Pancreas (tissue), 10 donors: Measurements from ENCODE around the gene SGTA. TPM values are rescaled to one million over a fixed set of nuclear protein-coding genes. Genes with fewer than 3 reads are reported as not detected.
"Not testable (repeated sequence)": the region's sequence is repeated elsewhere in the genome, so short reads cannot be mapped to it uniquely, and the experiment has no call there.

Experiments
- ATAC-seq, 4 donors: fragments of 200-7000 bp; cut with Tn5 transposase; one replicate each; pipeline versions ENCODE4 v1.8.0 to v1.9.1; 2020; ENCODE audit warnings: mild to moderate bottlenecking in 4 of 4, moderate library complexity in 4 of 4
- DNase-seq, 6 donors: peaks; one replicate each; pipeline ENCODE4 v3.0.0-alpha.2; 2020
- FAIRE-seq: peaks from 2 replicates; lab custom pipeline; 2012; peaks lifted over from hg19 to GRCh38; lab: Jason Lieb, UNC
- H3K27ac ChIP-seq, 4 donors: fragments of 200-600 bp; sonication (generic); 1 replicate in 3 of 4; 2 replicates in 1 of 4; pipeline versions ENCODE4 v1.5.0 to v1.8.0; 2020
- H3K27me3 ChIP-seq, 4 donors: fragments of 200-600 bp; one replicate each; pipeline ENCODE4 v1.8.0; 2021
- H3K36me3 ChIP-seq, 3 donors: fragments of 200-600 bp; sonication (generic) in 1 of 3; one replicate each; pipeline versions ENCODE4 v1.5.0 to v1.8.0; 2020 to 2021
- H3K4me1 ChIP-seq, 3 donors: fragments of 200-600 bp; one replicate each; pipeline ENCODE4 v1.8.0; 2021
- H3K4me3 ChIP-seq, 4 donors: fragments of 200-600 bp; sonication (generic) in 2 of 4; one replicate each; pipeline versions ENCODE4 v1.5.0 to v1.8.0; 2020 to 2021
- H3K9me3 ChIP-seq, 4 donors: fragments of 200-600 bp; one replicate each; pipeline ENCODE4 v1.8.0; 2021
- CTCF ChIP-seq, 4 donors: fragments of 200-600 bp; sonication (generic) in 3 of 4; IDR thresholded peaks; one replicate each; pipeline versions ENCODE4 v1.5.0 to v1.8.0; 2021; ENCODE audit warnings: antibody characterized with exemption in 4 of 4
- WGBS, 2 donors: extraction: QIAGEN DNeasy Blood & Tissue Kit; methylation state at CpG; one replicate each; pipeline ENCODE4 v1.1.7; 2013; 5-methylcytosine and 5-hydroxymethylcytosine counted together
- intact Hi-C, 3 donors: fragments of 100-400 bp; cut with DNase I; formaldehyde crosslinking; loops; one replicate each; pipeline versions ENCODE4 v1.11.1 to v1.14.2; 2022
- polyA plus RNA-seq, 2 donors: library from polyadenylated mRNA; stranded (reverse); fragments of 200-250 nt; gene quantifications; one replicate each; pipeline ENCODE4 v1.2.3, GENCODE V29; 2013
- total RNA-seq, 6 donors: library from RNA; stranded (reverse); fragmentation: NEBNext Ultra II Directional in 4 of 6; extraction: Animal tissue kit (Norgen Biotek cat#: 25700) in 4 of 6; gene quantifications; one replicate each; pipeline versions ENCODE4 v1.2.1 to v1.2.4, GENCODE V29; 2021 to 2023
- donor health status: healthy with polysubstance abuse.
- donor health status: DM: no; HTN: no; CAD: no; lungs with moderate emphysema.
- donor health status: DM: no; HTN: no; CAD: no.
- donor health status: control.
- donor health status: control.
- donor health status: Bipolar disorder and iron deficiency.
- donor health status: DM: yes; HTN: yes; CAD: no.
- donor health status: DM: no; HTN: no; CAD: no.
- donor health status: DM: no; HTN: no; CAD: no.
- donor health status: DM: yes; HTN: yes; CAD: no.

Gene SGTA
- total and polyA plus RNA-seq, 8 donors, result 19.4 to 49.6 (median 26.7) TPM

GRCh38 chr19:2715470-2716274 lies 67.4 kb downstream of the SGTA start:
- DNase-seq (no peak), FAIRE-seq (no peak), ATAC-seq (no peak)
- no peaks in the 10 kb centered on the region for H3K9me3 ChIP-seq
- no peak overlapping the region for H3K4me3 ChIP-seq
- peaks cover 0 to 4% (median 0%) of the 10 kb centered on the region in 3 donors for H3K4me1 ChIP-seq
- intact Hi-C loops, result no loop called here
- H3K27me3 ChIP-seq, result no peaks in the 10 kb centered on the region
- WGBS, 2 donors, result 96 to 97% methylated on average over 12 of the region's 12 CpGs
- H3K36me3 ChIP-seq, result no peaks in the 10 kb centered on the region
- no peak for TF ChIP-seq CTCF (IDR thresholded peaks at IDR 0.05)
- no peak overlapping the region for H3K27ac ChIP-seq

DNA sequence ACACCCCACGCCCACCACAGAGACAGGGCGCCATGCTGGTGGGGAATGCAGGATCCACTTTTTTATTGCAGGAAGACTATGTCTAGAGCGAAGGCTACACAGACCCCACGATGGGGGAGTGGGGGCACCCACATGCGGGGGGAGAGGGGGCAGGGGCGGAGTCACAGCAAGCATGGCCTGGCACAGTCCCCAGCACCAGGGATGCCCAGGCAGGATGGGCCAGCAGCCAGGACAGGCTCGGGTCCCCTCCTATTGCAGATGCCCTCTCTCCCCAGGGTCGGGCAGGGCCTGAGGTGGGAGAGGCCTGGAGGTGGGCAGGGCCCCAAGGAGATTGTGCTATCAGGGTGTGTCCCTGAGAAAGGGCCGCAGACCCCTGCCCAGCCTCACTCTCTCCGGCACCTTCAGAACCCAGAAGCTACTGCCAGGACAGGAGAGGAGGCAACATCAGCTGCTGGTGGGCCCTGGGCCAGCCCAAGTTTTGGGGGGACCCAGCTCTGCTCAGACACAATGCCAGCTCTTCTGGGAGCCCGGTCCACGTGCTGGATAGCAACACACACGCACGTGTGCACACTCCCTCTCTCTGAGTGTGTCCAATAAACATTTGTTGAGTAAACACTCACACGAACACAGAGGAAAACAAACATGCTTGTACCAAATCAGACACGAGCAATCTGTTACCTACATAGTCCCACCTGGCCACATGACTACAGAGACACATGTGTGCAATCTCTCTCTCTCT lies 68.4 kb downstream of the SGTA start:
- Histone ChIP-seq H3K27ac (no peak overlapping the region), H3K4me3 (no peak overlapping the region), H3K27me3 (no peaks in the 10 kb centered on the region), H3K4me1 (no peaks in the 10 kb centered on the region), H3K9me3 (no peaks in the 10 kb centered on the region), H3K36me3 (no peaks in the 10 kb centered on the region)
- DNase-seq, result peak in 2 of 6 donors; percentile 33 to 46
- WGBS, 2 donors, result 68 to 75% methylated on average over 15 to 16 of the region's 16 CpGs
- ATAC-seq, result no peak
- intact Hi-C loops, result no loop called here
- TF ChIP-seq CTCF (IDR thresholded peaks at IDR 0.05), result no peak
- FAIRE-seq, result no peak

- H3K27me3 ChIP-seq, H3K9me3 ChIP-seq, H3K4me1 ChIP-seq, FAIRE-seq, H3K4me3 ChIP-seq, ATAC-seq, H3K27ac ChIP-seq, DNase-seq, H3K36me3 ChIP-seq, intact Hi-C loops: not testable (repeated sequence)
- WGBS, 2 donors, result 64 to 75% methylated on average over 1 of the region's 1 CpG
These were observed 69.0 kb downstream of the SGTA start for GRCh38 chr19:2714102-2714501.

DNA sequence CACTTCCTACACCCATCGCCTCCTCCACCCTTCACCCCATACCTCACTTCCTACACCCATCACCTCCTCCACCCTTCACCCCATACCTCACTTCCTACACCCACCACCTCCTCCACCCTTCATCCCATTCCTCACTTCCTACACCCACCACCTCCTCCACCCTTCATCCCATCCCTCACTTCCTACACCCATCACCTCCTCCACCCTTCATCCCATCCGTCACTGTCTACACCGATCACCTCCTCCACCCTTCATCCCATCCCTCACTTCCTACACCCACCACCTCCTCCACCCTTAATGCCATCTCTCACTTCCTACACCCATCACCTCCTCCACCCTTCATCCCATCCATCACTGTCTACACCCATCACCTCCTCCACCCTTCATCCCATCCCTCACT lies 69.9 kb downstream of the SGTA start:
- H3K36me3 ChIP-seq, DNase-seq, H3K4me1 ChIP-seq, intact Hi-C loops, H3K4me3 ChIP-seq, H3K27me3 ChIP-seq, FAIRE-seq, H3K27ac ChIP-seq, H3K9me3 ChIP-seq, ATAC-seq: not testable (repeated sequence)
- 88 to 96% methylated on average over 3 of the region's 3 CpGs for WGBS, 2 donors

GRCh38 chr19:2711875-2712205 lies 71.2 kb downstream of the SGTA start:
- no peak for TF ChIP-seq CTCF (IDR thresholded peaks at IDR 0.05)
- FAIRE-seq (no peak), ATAC-seq (no peak), DNase-seq (no peak)
- Histone ChIP-seq H3K4me3 (no peak overlapping the region), H3K27ac (no peak overlapping the region), H3K27me3 (no peaks in the 10 kb centered on the region), H3K9me3 (no peaks in the 10 kb centered on the region), H3K36me3 (no peaks in the 10 kb centered on the region), H3K4me1 (no peaks in the 10 kb centered on the region)
- WGBS, 2 donors, result 68 to 76% methylated on average over 5 of the region's 5 CpGs
- intact Hi-C loops, result no loop called here
